B cell (primary cell): ENCODE measurements around the gene TRPM7. TPM values are rescaled to one million over a fixed set of nuclear protein-coding genes. Genes with fewer than 3 reads are reported as not detected.

Experiments used
- ATAC-seq: fragments of 200-7000 bp; cut with Tn5 transposase; one replicate; pipeline ENCODE4 v1.10.0; 2021; ENCODE audit warnings: low read depth, mild to moderate bottlenecking, moderate number of reproducible peaks, moderate library complexity
- CTCF ChIA-PET: fragments of 350-600 bp; sonication (Branson Sonifier 250); formaldehyde crosslinking; loops from one replicate; lab custom pipeline; 2021; ENCODE audit warnings: antibody characterized with exemption, inconsistent platforms; lab: Charles Lee
- POLR2A ChIA-PET: fragments of 350-600 bp; sonication (Branson Sonifier 250); formaldehyde crosslinking; loops from one replicate; lab custom pipeline; 2021; ENCODE audit warnings: antibody characterized with exemption; lab: Charles Lee
- DNase-seq: peaks from one replicate; pipeline ENCODE4 v3.0.0; 2013
- H2AFZ ChIP-seq: 2 replicates; pipeline ENCODE4 v1.6.1; 2012; ENCODE audit warnings: mild to moderate bottlenecking, low read depth, low read length; ENCODE audit not compliant: insufficient read depth, poor library complexity, severe bottlenecking
- H3K27ac ChIP-seq, 2 donors: 1 replicate in 1 of 2; 2 replicates in 1 of 2; pipeline ENCODE4 v1.5.1; 2012 to 2013; ENCODE audit warnings: low read length in 2 of 2, mild to moderate bottlenecking in 2 of 2, moderate library complexity in 1 of 2
- H3K27me3 ChIP-seq, 4 experiments: fragments of 200-600 bp in 1 of 4; sonication (generic) in 1 of 4; replicated peaks in 1 of 4; 1 replicate in 2 of 4; 2 replicates in 2 of 4; pipeline versions ENCODE4 v1.6.1 to v1.7.0; 2013 to 2016; ENCODE audit warnings: low read length in 3 of 4, mild to moderate bottlenecking in 2 of 4, mixed read lengths in 1 of 4, moderate library complexity in 1 of 4; ENCODE audit not compliant: insufficient read depth in 4 of 4, control insufficient read depth in 3 of 4; ENCODE audit errors: control extremely low read depth in 1 of 4
- H3K36me3 ChIP-seq, 2 experiments: replicated peaks in 1 of 2; 1 replicate in 1 of 2; 2 replicates in 1 of 2; pipeline versions ENCODE4 v1.6.1 to v1.7.1; 2013; ENCODE audit warnings: low read length in 1 of 2; ENCODE audit not compliant: insufficient read depth in 2 of 2, control insufficient read depth in 1 of 2; ENCODE audit errors: control extremely low read depth in 1 of 2, extremely low read depth in 1 of 2
- H3K4me1 ChIP-seq, 2 donors: fragments of 200-600 bp in 1 of 2; sonication (generic) in 1 of 2; 1 replicate in 1 of 2; 2 replicates in 1 of 2; pipeline versions ENCODE4 v1.5.1 to v1.6.1; 2013 to 2017; ENCODE audit warnings: low read length in 2 of 2; ENCODE audit not compliant: control insufficient read depth in 2 of 2, insufficient read depth in 2 of 2
- H3K4me2 ChIP-seq: replicated peaks from 2 replicates; pipeline ENCODE3; 2012; ENCODE audit warnings: mild to moderate bottlenecking, low read depth, low read length; ENCODE audit not compliant: poor library complexity, severe bottlenecking
- H3K4me3 ChIP-seq, 5 experiments: fragments of 200-600 bp in 1 of 5; sonication (generic) in 1 of 5; 1 replicate in 3 of 5; 2 replicates in 2 of 5; pipeline versions ENCODE4 v1.5.1 to v1.7.0; 2011 to 2016; ENCODE audit warnings: low read length in 4 of 5, mild to moderate bottlenecking in 4 of 5, low read depth in 2 of 5, control low read depth in 1 of 5, moderate library complexity in 1 of 5; ENCODE audit not compliant: insufficient read depth in 1 of 5; ENCODE audit errors: control extremely low read depth in 1 of 5, extremely low read depth in 1 of 5
- H3K79me2 ChIP-seq: fragments of 200-600 bp; sonication (generic); one replicate; pipeline ENCODE4 v1.6.0; 2016; ENCODE audit warnings: low read length; ENCODE audit not compliant: control insufficient read depth, insufficient read depth
- H3K9ac ChIP-seq: fragments of 200-600 bp; sonication (generic); 2 replicates; pipeline ENCODE4 v1.6.1; 2017; ENCODE audit warnings: mild to moderate bottlenecking, low read length, moderate library complexity
- H3K9me3 ChIP-seq, 3 donors: one replicate each; pipeline versions ENCODE4 v1.6.1 to v1.7.1; 2013; ENCODE audit warnings: low read length in 2 of 3; ENCODE audit not compliant: control insufficient read depth in 2 of 3, insufficient read depth in 1 of 3; ENCODE audit errors: control extremely low read depth in 1 of 3
- H4K20me1 ChIP-seq: 2 replicates; pipeline ENCODE4 v1.6.0; 2012; ENCODE audit warnings: mild to moderate bottlenecking, low read length; ENCODE audit not compliant: insufficient read depth, control insufficient read depth, poor library complexity, severe bottlenecking
- H3K27ac Mint-ChIP-seq: one replicate; pipeline ENCODE4 v1.8.0; 2021; ENCODE audit warnings: mixed read lengths
- H3K27me3 Mint-ChIP-seq: one replicate; pipeline ENCODE4 v1.8.0; 2021; ENCODE audit warnings: mixed read lengths
- H3K4me1 Mint-ChIP-seq: one replicate; pipeline ENCODE4 v1.8.0; 2021; ENCODE audit warnings: mixed read lengths
- H3K4me3 Mint-ChIP-seq: one replicate; pipeline ENCODE4 v1.8.0; 2021; ENCODE audit warnings: mixed read lengths
- H3K9me3 Mint-ChIP-seq: one replicate; pipeline ENCODE4 v1.8.0; 2022; ENCODE audit warnings: mixed read lengths; ENCODE audit not compliant: insufficient read depth
- EZH2 ChIP-seq: IDR thresholded peaks from 2 replicates; pipeline ENCODE4 v1.6.1; 2012; ENCODE audit warnings: borderline replicate concordance, low read depth, mild to moderate bottlenecking, moderate library complexity, low read length; ENCODE audit not compliant: insufficient read depth, poor library complexity, severe bottlenecking
- WGBS: methylation state at CpG from one replicate; pipeline ENCODE4 v1.1.5; 2013; ENCODE audit warnings: missing lambda C conversion rate; ENCODE audit not compliant: insufficient coverage; 5-methylcytosine and 5-hydroxymethylcytosine counted together
- intact Hi-C: fragments of 100-400 bp; cut with micrococcal nuclease; formaldehyde crosslinking; loops from one replicate; pipeline ENCODE4 v1.10.0; 2022
- polyA plus RNA-seq: library from polyadenylated mRNA; depleted of rRNA; stranded (reverse); fragments of >200 nt; gene quantifications from 2 replicates; pipeline ENCODE4 v1.2.3, GENCODE V29; 2012
- total RNA-seq, 2 donors: library from RNA; stranded (reverse); fragments of 120-200 nt in 1 of 2; gene quantifications; 1 replicate in 1 of 2; 2 replicates in 1 of 2; pipeline versions ENCODE4 v1.2.3 to v1.2.4, GENCODE V29; 2013 to 2022
- TF ChIP-seq, protein P1 (sequence below): fragments of 200-600 bp; IDR thresholded peaks from one replicate; pipeline ENCODE4 v1.8.0; 2022; ENCODE audit warnings: antibody characterized with exemption, mild to moderate bottlenecking

The TRPM7 gene
- total and polyA plus RNA-seq, 2 donors (not counting 1 experiment from before 2014, with no cell fraction given) = 12.5 to 77.2 TPM

DNA sequence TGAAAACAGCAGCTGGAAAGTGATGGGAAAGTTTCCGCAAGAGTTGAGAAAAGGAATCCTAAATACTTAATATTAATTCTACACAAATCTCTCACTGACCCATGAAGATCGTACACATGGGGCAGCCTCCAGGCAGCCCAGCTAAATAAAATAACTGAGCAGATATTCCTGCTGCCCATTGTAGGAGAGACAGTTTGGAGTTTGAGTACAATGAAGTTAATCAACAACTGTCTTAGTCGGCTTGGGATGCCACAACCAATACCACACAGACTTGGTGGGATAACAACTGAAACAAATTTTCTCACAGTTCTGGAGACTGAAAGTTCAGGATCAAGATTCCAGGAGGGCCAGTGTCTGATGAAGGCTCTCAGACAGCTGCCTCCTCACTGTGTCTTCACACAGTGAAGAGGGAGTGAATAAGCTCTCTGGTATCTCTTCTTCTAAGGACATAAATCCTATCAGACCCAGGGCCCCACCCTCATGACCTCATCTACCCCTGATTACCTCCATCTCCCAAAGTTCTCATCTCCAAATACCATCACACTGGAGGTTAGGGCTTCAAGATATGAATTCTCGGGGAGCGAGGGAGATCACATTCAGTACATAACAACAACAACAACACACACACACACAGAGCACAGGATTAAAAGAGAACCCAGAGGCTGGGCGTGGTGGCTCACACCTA lies 9.7 kb downstream of the TRPM7 start:
- peaks cover 72% of the 10 kb centered on the region for H4K20me1 ChIP-seq
- H3K4me1 ChIP-seq = peaks cover 3 to 5% of the 10 kb centered on the region in 2 donors
- ATAC-seq = no peak
- peaks cover 30% of the 10 kb centered on the region for H3K4me1 Mint-ChIP-seq
- no peak for DNase-seq
- peak overlapping the region; percentile 65 for H3K27ac Mint-ChIP-seq
- H2AFZ ChIP-seq = no peak overlapping the region
- TF ChIP-seq, protein P1, sequence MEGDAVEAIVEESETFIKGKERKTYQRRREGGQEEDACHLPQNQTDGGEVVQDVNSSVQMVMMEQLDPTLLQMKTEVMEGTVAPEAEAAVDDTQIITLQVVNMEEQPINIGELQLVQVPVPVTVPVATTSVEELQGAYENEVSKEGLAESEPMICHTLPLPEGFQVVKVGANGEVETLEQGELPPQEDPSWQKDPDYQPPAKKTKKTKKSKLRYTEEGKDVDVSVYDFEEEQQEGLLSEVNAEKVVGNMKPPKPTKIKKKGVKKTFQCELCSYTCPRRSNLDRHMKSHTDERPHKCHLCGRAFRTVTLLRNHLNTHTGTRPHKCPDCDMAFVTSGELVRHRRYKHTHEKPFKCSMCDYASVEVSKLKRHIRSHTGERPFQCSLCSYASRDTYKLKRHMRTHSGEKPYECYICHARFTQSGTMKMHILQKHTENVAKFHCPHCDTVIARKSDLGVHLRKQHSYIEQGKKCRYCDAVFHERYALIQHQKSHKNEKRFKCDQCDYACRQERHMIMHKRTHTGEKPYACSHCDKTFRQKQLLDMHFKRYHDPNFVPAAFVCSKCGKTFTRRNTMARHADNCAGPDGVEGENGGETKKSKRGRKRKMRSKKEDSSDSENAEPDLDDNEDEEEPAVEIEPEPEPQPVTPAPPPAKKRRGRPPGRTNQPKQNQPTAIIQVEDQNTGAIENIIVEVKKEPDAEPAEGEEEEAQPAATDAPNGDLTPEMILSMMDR = no peak
- TF ChIP-seq EZH2 = no peak
- 96% methylated on average over 3 of the region's 6 CpGs for WGBS
- no peaks in the 10 kb centered on the region for H3K9me3 Mint-ChIP-seq
- no peak overlapping the region for H3K4me2 ChIP-seq
- no peak overlapping the region for H3K9ac ChIP-seq
- H3K27ac ChIP-seq = peak overlapping the region in 1 of 2 donors; percentile 47
- ChIA-PET CTCF (interaction anchor here (1.0 to 4.3 kb wide), 11 partner anchors 8 to 234 kb away, joined by 3 to 52 read pairs (median 7); partner anchors contain the start of gene TRPM7), POLR2A (no interaction called here)
- peaks cover 5% of the 10 kb centered on the region in 2 experiments for H3K36me3 ChIP-seq
- H3K4me3 ChIP-seq = no peak overlapping the region
- no peaks in the 10 kb centered on the region for H3K9me3 ChIP-seq
- peaks cover 94% of the 10 kb centered on the region for H3K79me2 ChIP-seq
- no peak overlapping the region for H3K4me3 Mint-ChIP-seq
- no peaks in the 10 kb centered on the region for H3K27me3 ChIP-seq
- intact Hi-C loops = no loop called here
- no peaks in the 10 kb centered on the region for H3K27me3 Mint-ChIP-seq

DNA sequence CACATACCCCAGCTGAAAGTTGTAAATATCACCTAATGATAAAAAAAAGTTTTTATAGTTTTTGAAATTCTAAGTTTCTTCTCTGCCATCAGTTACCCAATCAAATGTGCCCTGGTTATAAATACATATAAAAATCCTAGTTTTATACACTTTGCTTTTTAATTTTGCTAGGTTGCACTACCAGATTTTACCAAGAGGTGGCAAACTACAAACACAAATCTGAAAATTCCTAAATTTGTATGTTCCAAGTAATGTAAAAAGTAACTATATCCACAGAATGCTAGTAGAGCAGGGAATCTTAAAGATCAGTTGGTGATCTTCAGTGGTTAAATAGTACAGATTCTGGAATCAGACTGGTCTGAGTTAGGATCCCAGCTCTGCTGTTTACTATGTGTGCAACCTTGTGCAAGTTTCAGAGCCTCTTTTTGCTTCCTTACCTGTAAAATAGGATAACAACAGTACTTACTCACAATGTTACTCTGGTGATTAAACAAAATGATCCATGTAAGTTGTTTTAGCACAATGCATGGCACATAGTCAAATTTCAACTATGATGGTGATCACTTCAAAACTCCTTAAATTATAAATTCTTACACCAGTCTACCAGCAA lies 11.0 kb downstream of the TRPM7 start:
- peak; percentile 54 for DNase-seq

More for the DNA sequence above, 11.0 kb downstream of the TRPM7 start:
- H3K9me3 ChIP-seq = no peaks in the 10 kb centered on the region
- H3K36me3 ChIP-seq = peaks cover 5% of the 10 kb centered on the region in 2 experiments
- Mint-ChIP-seq H3K27me3 (no peaks in the 10 kb centered on the region), H3K27ac (no peak overlapping the region), H3K9me3 (no peaks in the 10 kb centered on the region), H3K4me3 (no peak overlapping the region), H3K4me1 (peaks cover 24% of the 10 kb centered on the region)
- CTCF ChIA-PET = interaction anchor here (1.0 to 4.3 kb wide), 13 partner anchors 10 to 236 kb away, joined by 3 to 52 read pairs (median 7); partner anchors contain the start of gene TRPM7
- H2AFZ ChIP-seq = no peak overlapping the region
- no peak overlapping the region for H3K9ac ChIP-seq
- H3K4me2 ChIP-seq = no peak overlapping the region
- H3K4me1 ChIP-seq = peaks cover 3 to 5% of the 10 kb centered on the region in 2 donors
- peaks cover 94% of the 10 kb centered on the region for H3K79me2 ChIP-seq
- no peak for TF ChIP-seq EZH2
- TF ChIP-seq, protein P1 = peak; percentile 96
- peaks cover 75% of the 10 kb centered on the region for H4K20me1 ChIP-seq
- ATAC-seq = no peak
- intact Hi-C loops = loop anchor here (1.0 kb wide), 3 partner anchors 11 to 233 kb away; partner anchors contain the start of genes AP4E1 and TRPM7
- POLR2A ChIA-PET = interaction anchor here (0.7 kb wide), 1 partner anchor 1629 kb away, joined by 3 read pairs; the partner anchor contains the start of gene SECISBP2L
- no peak overlapping the region for H3K4me3 ChIP-seq
- no peaks in the 10 kb centered on the region for H3K27me3 ChIP-seq
- H3K27ac ChIP-seq = no peak overlapping the region
